Stimulated activated CD4-positive, alpha-beta T cell treated with anti-CD3 and anti-CD28 coated beads, TNF-alpha, amount 100 ng/mL, for 24 hours (primary cell): ENCODE results near the gene PIM3.

Experiments
- DNase-seq, 3 experiments: peaks; one replicate each; pipeline ENCODE4 v3.0.0-alpha.2; 2020; ENCODE audit warnings: low read depth in 3 of 3

The PIM3 gene

GRCh38 chr22:49943405-49943765 is 17.2 kb upstream of the PIM3 start:
- DNase-seq, result no peak

GRCh38 chr22:49943771-49944398 is 16.7 kb upstream of the PIM3 start:
- DNase-seq, result no peak

GRCh38 chr22:49944399-49944891 is 16.1 kb upstream of the PIM3 start:
- no peak for DNase-seq

GRCh38 chr22:49945042-49945794 is 15.4 kb upstream of the PIM3 start:
- peak in 1 of 3 experiments; percentile 52 for DNase-seq

- no peak for DNase-seq
Measured at GRCh38 chr22:49946612-49947295, 13.8 kb upstream of the PIM3 start.

GRCh38 chr22:49947296-49947622 is 13.3 kb upstream of the PIM3 start:
- no peak for DNase-seq

- no peak for DNase-seq
Measured at GRCh38 chr22:49948116-49948957, 12.2 kb upstream of the PIM3 start.

- no peak for DNase-seq
Measured at GRCh38 chr22:49948958-49949913, 11.3 kb upstream of the PIM3 start.

GRCh38 chr22:49949914-49950292 is 10.7 kb upstream of the PIM3 start:
- DNase-seq, result no peak

GRCh38 chr22:49950396-49950994 is 10.1 kb upstream of the PIM3 start:
- DNase-seq, result no peak

GRCh38 chr22:49951000-49951677 is 9.4 kb upstream of the PIM3 start:
- DNase-seq, result no peak

GRCh38 chr22:49951678-49951985 is 8.9 kb upstream of the PIM3 start:
- DNase-seq, result no peak

GRCh38 chr22:49951986-49952896 is 8.3 kb upstream of the PIM3 start:
- no peak for DNase-seq

GRCh38 chr22:49953027-49953679 is 7.4 kb upstream of the PIM3 start:
- DNase-seq, result no peak

- no peak for DNase-seq
Measured at GRCh38 chr22:49953680-49954344, 6.8 kb upstream of the PIM3 start.

- no peak for DNase-seq
Measured at GRCh38 chr22:49954354-49954753, 6.2 kb upstream of the PIM3 start.

GRCh38 chr22:49954991-49955580 is 5.5 kb upstream of the PIM3 start:
- no peak for DNase-seq
